ENCODE measurements around the gene SELENON. TPM values are rescaled to one million over a fixed set of nuclear protein-coding genes. Genes with fewer than 3 reads are reported as not detected.
"Not testable (repeated sequence)": the region's sequence is repeated elsewhere in the genome, so short reads cannot be mapped to it uniquely, and the experiment has no call there.

The SELENON gene
- polyA plus RNA-seq, 3 donors = 67.5 to 85.7 (median 85.2) TPM

DNA sequence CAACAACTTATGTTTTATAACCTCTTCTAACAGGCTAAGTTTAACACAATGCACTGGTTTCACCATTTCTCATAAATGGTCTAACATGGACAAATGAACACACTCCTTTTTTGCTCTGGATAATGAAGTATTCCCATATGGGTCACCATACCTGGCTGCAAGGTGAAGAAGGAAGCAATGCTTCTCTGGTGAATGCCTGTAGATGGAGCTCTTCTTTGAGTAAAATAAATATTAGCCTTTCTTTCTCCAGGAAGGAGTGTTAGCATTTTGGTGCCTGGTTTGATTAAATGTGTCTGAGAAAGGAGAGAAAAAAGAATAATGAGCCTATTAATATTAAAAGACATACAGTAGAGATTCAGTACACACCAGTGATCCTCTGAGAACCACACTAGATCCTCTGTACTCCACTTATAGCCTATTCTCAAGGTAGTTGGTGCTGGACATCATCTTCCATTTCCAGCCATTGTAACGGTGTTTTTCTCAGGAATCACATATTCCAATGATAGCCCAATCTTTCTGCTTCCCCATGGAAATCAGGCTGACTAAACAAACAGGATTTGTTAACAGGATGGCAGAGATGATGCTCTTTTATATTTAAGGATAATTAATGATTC, 37.4 kb downstream of the SELENON start:
- no peak for DNase-seq (ENCODE audit: extremely low read depth in 1 of 11, low read depth in 9 of 11, low spot score in 4 of 11)

- DNase-seq (ENCODE audit: extremely low read depth in 1 of 11, low read depth in 9 of 11, low spot score in 4 of 11) = not testable (repeated sequence)
These were observed 39.8 kb downstream of the SELENON start for GRCh38 chr1:25839808-25840207.

GRCh38 chr1:25843483-25843882, 43.5 kb downstream of the SELENON start:
- no peak for DNase-seq (ENCODE audit: extremely low read depth in 1 of 11, low read depth in 9 of 11, low spot score in 4 of 11)

- no peak for DNase-seq (ENCODE audit: extremely low read depth in 1 of 11, low read depth in 9 of 11, low spot score in 4 of 11)
These were observed 44.7 kb downstream of the SELENON start for GRCh38 chr1:25844536-25845337.

DNA sequence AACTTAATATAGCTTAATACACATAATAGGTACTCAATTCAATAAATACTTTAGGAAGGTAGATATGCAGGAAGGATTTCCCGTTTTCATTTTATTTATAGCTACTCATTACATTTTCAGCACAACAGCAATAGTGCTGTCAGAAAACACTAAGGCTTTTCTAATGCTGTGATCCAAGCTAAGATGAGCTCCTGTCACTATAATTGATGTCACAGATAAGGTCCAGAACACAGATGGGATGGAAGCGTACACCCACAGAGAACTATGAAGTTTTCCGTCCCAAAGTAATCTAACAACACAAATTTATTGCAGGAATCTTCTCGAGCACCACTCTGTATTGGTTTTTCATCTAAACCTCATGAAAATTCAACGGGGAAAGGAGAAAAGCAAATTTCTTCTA, 45.7 kb downstream of the SELENON start:
- DNase-seq (ENCODE audit: extremely low read depth in 1 of 11, low read depth in 9 of 11, low spot score in 4 of 11) = no peak

- no peak for DNase-seq (ENCODE audit: extremely low read depth in 1 of 11, low read depth in 9 of 11, low spot score in 4 of 11)
These were observed 47.9 kb downstream of the SELENON start for GRCh38 chr1:25847929-25848328.

DNA sequence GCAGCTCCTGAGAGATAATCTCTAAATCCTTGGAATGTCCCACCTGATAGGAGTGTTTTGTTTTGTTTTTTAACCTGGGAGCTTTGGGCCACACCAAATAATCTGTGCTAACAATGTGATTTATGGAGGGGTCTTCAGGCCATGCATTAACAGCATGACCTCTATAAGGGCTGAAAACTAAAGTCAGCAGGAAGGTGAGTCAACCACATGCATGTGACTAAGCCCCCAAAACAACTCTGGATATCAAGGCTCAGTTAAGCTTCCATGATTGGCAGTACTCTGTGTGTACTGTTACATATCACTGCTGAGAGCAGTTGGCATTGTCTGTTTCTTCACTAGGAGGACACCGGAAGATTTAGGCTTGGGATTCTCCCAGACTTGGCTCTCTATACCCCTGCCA, 48.5 kb downstream of the SELENON start:
- DNase-seq (ENCODE audit: extremely low read depth in 1 of 11, low read depth in 9 of 11, low spot score in 4 of 11) = no peak

GRCh38 chr1:25854554-25854953, 54.6 kb downstream of the SELENON start:
- DNase-seq (ENCODE audit: extremely low read depth in 1 of 11, low read depth in 9 of 11, low spot score in 4 of 11) = no peak

- DNase-seq (ENCODE audit: extremely low read depth in 1 of 11, low read depth in 9 of 11, low spot score in 4 of 11) = no peak
These were observed 56.9 kb downstream of the SELENON start for GRCh38 chr1:25856856-25857255.

GRCh38 chr1:25858494-25858893, 58.5 kb downstream of the SELENON start:
- DNase-seq (ENCODE audit: extremely low read depth in 1 of 11, low read depth in 9 of 11, low spot score in 4 of 11) = no peak

- peak; percentile 65 to 85 (median 77) for DNase-seq (ENCODE audit: extremely low read depth in 1 of 11, low read depth in 9 of 11, low spot score in 4 of 11)
These were observed 59.2 kb downstream of the SELENON start, which contains the start of gene AUNIP for GRCh38 chr1:25858906-25859789. Gene AUNIP, minus strand, starts transcription at chr1:25859457. Its CDS starts 100 bp downstream, at chr1:25859357.

- no peak for DNase-seq (ENCODE audit: extremely low read depth in 1 of 11, low read depth in 9 of 11, low spot score in 4 of 11)
These were observed 61.6 kb downstream of the SELENON start for GRCh38 chr1:25861316-25862286.

- no peak for DNase-seq (ENCODE audit: extremely low read depth in 1 of 11, low read depth in 9 of 11, low spot score in 4 of 11)
These were observed 62.9 kb downstream of the SELENON start for GRCh38 chr1:25862785-25863485.

GRCh38 chr1:25863486-25864262, 63.7 kb downstream of the SELENON start:
- no peak for DNase-seq (ENCODE audit: extremely low read depth in 1 of 11, low read depth in 9 of 11, low spot score in 4 of 11)

GRCh38 chr1:25864434-25864833, 64.4 kb downstream of the SELENON start:
- no peak for DNase-seq (ENCODE audit: extremely low read depth in 1 of 11, low read depth in 9 of 11, low spot score in 4 of 11)

GRCh38 chr1:25866288-25866687, 66.3 kb downstream of the SELENON start:
- no peak for DNase-seq (ENCODE audit: extremely low read depth in 1 of 11, low read depth in 9 of 11, low spot score in 4 of 11)

All from renal cortex interstitium (tissue), 11 donors.